ENCODE results near the gene TTC7B.

DNA sequence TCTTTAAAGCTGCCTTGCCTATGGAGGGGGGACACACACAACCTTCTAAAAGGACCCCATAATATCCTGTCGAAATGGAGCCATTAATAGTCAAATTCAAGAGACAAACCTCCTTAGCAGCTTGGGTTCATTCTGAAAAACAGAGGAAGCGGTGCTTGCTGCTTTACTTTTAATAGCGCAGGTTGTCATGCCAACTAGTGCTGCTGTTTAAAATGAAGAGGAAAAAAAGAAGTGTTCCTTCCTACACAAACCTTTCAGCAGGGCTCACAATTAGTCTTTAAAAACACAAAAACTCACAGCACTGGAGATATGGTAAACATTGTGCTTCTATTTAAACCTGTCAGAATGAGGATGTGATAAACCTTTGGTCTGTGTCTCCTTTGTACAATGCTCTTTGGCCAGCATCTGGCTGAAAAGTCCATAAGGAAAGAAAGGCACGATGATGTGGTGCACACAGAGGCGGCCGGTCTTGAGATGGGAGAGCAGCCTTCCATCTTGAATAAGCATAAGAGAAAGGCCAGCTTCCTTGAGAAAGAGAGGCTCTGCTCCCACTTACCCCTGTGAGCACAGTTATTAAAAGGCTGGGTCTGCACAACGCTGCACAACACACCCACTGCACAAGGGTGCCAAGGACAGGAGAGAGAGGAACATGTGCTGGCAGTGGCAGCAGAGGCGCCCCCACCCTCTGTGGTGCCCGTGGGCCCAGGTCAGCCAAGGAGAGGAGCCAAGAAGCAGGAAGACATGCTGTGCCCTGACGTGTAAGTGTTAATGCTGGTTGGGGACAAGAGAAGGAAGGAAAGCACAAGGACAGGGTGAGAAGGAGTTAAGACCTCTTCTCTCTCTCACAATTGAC is 144.6 kb downstream of the TTC7B start:
- TF ChIP-seq SIN3A (IDR thresholded peaks at IDR 0.05; ENCODE audit: low read depth) (no peak), SP1 (IDR thresholded peaks at IDR 0.05; ENCODE audit: low read depth) (no peak), RAD21 (IDR thresholded peaks at IDR 0.05; ENCODE audit: low read depth) (no peak), EZH2 (IDR thresholded peaks at IDR 0.05) (no peak), CBX3 (IDR thresholded peaks at IDR 0.05; ENCODE audit: low read depth) (no peak), POLR2A (IDR thresholded peaks at IDR 0.05; ENCODE audit: borderline replicate concordance, extremely low read depth, insufficient read depth, insufficient read length) (no peak)
- TF ChIP-seq, protein P1, sequence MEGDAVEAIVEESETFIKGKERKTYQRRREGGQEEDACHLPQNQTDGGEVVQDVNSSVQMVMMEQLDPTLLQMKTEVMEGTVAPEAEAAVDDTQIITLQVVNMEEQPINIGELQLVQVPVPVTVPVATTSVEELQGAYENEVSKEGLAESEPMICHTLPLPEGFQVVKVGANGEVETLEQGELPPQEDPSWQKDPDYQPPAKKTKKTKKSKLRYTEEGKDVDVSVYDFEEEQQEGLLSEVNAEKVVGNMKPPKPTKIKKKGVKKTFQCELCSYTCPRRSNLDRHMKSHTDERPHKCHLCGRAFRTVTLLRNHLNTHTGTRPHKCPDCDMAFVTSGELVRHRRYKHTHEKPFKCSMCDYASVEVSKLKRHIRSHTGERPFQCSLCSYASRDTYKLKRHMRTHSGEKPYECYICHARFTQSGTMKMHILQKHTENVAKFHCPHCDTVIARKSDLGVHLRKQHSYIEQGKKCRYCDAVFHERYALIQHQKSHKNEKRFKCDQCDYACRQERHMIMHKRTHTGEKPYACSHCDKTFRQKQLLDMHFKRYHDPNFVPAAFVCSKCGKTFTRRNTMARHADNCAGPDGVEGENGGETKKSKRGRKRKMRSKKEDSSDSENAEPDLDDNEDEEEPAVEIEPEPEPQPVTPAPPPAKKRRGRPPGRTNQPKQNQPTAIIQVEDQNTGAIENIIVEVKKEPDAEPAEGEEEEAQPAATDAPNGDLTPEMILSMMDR (IDR thresholded peaks at IDR 0.05 in 2 of 3, conservative IDR thresholded peaks at IDR 0.05 in 1 of 3; ENCODE audit: borderline replicate concordance in 1 of 3, insufficient read depth in 1 of 3, low read depth in 2 of 3, low read length in 2 of 3), result no peak
- TF ChIP-seq, protein P2, sequence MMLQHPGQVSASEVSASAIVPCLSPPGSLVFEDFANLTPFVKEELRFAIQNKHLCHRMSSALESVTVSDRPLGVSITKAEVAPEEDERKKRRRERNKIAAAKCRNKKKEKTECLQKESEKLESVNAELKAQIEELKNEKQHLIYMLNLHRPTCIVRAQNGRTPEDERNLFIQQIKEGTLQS (IDR thresholded peaks at IDR 0.05), result no peak
